Stimulated activated naive CD4-positive, alpha-beta T cell (primary cell): ENCODE measurements around the gene NOTO.

Source experiments
- DNase-seq, 6 experiments: peaks; one replicate each; lab custom pipeline; 2025; lab: John Stamatoyannopoulos, UW

The NOTO gene

DNA sequence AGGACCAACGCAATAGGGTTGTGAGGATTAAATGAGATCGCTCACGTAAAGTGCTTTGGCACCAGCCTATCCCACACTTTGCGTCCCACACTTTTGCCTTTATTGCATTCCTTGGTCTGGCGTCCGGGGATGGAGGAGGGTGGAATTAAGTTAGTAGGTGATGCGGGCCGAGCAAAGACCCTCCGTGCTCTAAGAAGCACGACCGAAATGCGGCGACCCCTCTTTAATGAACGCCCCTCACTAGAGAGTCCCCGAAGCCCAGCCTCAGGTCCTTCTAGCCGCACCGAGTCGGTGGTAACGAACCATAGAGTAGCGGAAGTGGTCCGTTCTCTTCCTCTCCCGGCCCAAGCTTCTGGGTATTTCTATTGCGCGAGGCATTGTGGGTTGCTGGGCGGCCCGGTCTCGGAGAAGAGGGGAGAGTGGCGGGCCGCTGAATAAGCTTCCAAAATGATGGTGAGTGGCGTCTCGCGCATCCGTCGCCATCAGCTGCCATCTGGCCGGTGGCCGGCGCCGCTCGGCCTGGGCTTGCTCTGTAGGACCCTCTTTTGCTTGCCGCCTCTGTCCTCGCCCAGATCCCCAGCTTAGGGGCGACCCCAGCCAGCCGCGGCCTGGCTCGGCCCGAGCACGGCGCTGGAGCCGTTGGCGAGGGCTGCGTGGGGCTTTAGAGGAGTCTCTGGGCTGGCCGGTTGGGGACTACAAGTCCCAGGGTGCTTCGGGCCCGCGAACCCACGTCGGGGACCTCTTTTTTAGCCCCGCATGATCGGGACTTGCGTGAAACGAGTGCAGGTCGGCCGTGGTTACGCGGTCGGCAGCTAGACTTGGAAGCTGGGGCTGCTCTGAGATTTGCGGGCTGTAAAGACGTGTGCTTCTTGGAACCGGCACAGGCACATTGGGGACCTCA is 31.8 kb downstream of the NOTO start, which contains the start of gene CCT7:
Gene CCT7, plus strand, starts transcription at position 377 of the 901 bp plus-strand sequence. Its CDS starts 71 bp downstream, at position 448.
- DNase-seq: peak; percentile 79 to 94 (median 88)

DNA sequence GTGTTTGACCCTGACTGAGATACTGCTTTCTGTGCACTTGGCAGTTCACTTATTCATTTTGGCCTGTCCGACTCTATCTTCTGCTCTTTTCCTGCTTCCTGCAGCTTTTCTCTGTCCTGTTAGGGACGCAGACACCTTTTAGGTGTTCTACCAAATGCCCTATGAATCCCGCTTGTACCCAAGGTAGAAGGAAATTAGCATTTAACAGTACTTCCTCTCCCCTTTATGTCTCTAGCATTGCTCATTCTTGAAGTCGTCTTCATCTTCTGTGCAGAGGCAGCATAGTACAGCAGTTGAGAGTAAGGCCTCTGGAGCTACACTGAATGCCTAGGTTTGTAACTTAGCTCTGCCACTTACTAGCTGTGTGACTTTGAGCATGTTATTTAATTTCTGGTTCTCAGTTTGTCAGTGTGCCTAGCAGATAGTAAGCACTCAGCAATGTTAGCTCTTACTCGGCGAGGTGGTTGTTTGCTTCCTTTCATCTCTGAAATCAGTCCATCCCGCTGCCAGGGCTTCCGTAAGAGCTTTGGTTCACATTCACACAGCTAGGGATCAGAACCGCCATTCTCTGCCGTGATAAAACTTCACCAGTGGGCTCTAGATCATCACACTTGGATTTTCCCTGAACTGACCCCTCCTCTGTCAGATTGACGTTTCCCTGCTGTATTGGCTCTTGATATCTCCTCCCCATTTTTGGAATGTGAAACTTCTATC is 33.1 kb downstream of the NOTO start:
- peak in 2 of 6 experiments; percentile 18 to 21 for DNase-seq

DNA sequence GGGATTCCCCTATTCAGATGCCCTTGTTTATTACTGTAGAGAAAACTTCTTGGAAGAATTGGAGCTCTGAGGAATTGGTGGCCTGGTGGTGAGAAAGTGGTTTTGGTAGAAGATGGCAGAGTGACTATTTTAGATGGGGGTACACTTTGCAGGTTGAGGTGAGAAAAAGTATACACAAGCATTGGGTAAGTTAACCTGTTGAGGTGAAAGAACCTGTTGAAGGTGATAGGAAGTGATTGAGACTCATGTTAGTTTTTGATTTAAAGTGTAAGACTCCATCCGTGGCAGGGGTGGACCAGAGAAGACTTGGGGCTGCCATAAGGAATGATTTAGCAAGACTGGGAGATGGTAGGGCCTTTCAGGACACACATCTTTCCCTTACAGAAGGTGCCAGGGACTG is 34.8 kb downstream of the NOTO start:
- no peak for DNase-seq

DNA sequence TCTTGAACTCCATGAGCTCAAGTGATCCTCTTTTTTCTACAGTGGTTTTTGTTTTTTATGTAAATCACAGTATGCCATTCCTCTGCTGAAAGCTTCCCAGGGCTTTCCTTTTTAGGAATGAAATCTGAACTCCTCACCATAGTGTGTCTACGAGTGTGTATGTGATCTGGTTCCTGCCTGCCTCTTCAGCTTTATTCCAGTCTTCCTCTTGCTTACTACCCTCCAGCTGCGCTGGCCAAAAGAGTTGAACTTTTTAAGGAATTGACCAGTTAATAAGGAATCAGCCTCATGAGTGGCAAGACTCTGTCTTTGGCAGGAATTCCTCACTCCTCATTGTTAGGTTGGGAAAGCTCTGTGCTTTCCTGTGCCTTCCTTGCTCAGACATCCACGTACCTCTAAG is 35.8 kb downstream of the NOTO start:
- DNase-seq: no peak

DNA sequence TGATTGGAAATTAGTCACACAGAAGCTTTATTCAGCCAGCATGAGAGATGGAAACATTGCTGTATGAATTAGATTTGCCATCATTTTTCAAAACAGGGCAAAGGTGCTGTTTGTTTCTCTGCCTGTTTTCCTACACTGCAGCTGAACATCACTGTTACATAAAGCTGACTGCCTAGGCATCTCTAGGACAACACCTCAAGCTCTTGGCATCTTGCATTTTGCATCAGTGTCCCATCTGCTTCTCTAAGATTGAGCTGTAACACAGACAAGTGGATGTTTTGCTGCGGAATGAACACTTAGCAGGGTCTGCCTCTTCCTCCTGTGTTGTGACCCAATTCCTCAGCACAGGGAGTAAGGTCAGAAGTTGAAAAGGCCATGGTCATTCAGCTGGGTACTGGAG is 36.6 kb downstream of the NOTO start:
- DNase-seq: no peak

DNA sequence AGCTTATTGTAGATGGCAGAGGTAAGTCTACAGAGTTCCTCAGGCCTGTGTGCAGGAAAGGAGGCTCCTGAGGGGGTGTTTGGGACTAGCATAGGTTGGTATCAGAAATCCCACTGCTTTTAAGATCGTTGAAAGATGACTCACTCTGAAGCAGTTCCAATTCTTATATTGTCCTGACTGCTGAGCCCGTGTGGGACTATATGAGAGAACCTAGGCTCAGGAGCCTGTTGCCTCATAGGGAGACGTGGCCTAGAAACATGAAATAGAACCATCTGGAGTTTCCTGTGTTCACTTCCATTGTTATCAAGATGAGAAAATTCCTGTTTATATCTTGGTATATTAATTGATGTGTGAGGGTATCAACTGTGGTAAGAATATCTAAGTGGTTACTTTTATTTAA is 37.4 kb downstream of the NOTO start:
- DNase-seq: no peak

DNA sequence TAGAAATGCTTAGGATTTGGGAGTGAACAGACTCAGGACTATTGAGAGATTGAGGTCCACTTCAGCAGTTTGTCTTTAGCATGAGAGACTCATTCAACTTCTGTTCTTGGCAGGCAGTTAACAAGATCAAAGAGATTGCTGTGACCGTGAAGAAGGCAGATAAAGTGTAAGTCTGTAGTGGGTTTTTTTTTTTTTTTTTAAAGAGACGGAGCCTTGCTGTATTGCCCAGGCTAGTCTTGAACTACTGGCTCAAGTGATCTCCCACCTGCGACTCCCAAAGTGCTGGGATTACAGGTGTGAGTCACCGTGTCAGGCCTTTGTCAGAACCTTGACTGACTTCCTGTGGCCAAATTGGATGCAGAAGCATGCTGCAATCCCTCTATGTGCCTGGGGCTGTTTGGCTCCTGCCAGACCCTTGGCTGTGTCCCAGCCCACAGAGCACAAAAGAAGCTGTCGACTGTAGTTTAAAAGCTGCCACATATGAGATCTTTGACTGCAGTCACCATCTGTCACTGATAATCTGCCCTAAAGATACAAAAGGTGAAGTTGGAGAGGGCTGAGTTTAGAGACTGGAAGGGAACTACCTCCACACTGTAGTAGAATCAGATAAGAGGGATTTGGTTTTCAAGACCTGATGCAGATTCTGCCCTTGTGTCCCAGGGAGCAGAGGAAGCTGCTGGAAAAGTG is 41.7 kb downstream of the NOTO start:
- DNase-seq: no peak

DNA sequence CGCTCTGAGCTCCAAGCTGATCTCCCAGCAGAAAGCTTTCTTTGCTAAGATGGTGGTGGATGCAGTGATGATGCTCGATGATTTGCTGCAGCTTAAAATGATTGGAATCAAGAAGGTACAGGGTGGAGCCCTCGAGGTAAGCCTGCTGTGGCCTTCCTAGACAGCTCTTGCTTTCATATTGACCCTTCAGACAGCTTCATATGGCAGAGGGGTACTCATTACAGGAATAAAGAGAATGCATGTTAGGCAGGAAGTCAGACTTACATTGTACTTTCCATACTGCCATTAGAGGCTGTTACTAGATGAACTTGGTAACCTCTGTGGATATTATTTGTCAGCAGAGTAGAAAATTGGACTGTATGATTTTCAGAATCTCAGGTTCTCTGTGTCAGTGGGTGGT is 42.2 kb downstream of the NOTO start:
- DNase-seq: no peak

DNA sequence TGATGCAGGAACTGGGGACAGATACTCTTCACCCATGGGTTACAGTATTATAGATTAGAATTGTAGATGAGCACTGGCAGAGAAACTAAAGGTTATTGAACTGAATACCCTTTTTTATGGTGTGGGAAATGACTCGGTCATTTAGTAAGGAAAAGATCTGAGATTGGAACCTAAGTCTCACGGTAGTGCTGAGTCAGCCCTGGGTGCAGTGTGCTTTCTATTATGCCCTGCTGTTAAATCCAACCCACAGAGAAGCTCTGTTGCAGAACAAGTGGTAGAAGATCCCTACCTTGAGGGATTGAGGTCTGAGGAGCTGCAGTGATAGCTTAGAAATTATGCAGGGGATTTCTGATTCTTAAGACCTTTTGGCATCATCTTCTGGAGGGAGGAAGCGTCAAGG is 44.5 kb downstream of the NOTO start:
- DNase-seq: no peak

DNA sequence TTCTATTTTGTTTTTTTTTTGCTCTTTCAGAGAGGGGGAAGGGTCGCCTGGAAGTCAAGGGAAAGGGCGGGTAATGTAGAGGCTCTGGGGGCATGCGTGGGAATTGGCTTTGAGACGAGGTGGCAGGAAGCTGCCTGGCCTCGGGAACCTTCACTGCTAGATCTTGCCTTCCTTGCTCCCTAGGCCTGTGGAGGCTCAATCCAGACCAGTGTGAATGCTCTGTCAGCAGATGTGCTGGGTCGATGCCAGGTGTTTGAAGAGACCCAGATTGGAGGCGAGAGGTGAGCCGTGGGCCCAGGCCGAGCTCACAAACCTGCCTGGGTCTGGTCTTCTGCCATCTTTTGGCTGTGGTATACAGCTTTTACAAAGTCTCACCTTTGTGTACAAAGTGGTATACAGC is 47.3 kb downstream of the NOTO start:
- DNase-seq: no peak

DNA sequence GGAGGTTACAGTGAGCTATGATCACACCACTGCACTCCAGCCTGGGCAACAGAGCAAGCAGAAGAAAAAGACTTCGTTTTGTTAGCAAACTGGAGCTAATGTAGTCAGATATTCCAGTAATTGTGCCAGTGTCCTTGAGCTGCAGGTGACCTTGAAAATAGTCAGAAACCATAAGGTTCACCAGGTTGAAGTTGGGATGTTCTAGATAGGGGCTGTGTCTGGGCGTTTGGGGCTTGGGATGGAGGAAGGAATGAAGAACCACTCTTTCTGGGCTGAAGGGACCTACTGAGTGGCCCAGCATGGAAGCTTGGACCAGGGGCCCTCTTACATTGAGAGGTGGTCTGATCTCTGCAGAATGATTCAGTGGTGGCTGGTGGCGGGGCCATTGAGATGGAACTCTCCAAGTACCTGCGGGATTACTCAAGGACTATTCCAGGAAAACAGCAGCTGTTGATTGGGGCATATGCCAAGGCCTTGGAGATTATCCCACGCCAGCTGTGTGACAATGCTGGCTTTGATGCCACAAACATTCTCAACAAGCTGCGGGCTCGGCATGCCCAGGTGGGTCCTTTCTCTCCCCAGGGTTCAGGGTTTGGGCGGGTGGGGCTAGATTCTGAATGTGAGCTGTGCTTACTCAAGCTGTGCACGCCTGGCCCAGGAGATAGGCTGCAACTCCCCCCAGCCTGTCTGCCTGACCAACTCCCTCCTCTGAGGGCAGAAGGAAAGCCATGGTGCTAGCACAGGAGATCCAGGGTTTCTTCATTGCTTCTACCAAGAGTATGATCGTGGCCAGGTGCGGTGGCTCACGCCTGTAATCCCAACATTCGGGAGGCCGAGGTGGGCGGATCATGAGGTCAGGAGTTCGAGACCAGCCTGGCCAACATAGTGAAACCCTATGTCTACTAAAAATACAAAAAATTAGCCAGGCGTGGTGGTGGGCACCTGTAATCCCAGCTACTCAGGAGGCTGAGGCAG is 48.8 kb downstream of the NOTO start:
- DNase-seq: no peak

DNA sequence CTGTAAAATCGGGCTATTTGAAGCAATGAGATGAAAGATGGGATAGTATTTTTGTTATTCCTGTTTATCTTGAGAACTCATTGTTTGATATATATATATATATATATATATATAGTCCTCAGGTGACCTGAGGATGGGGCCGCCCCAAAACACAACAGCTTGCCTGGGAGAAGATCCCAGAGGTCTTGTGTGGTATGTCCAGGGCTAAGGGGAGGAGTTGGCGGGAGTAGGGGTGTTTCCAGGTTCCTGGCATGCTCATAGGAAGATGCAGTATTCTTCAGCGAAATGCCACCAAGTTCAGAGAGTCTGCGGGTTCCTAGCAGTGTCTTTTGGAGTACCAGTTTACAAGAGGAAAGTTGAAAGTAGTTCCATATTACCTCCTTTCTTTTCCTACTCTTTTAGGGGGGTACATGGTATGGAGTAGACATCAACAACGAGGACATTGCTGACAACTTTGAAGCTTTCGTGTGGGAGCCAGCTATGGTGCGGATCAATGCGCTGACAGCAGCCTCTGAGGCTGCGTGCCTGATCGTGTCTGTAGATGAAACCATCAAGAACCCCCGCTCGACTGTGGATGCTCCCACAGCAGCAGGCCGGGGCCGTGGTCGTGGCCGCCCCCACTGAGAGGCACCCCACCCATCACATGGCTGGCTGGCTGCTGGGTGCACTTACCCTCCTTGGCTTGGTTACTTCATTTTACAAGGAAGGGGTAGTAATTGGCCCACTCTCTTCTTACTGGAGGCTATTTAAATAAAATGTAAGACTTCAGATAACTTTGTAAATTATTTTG is 50.1 kb downstream of the NOTO start:
- DNase-seq: no peak

DNA sequence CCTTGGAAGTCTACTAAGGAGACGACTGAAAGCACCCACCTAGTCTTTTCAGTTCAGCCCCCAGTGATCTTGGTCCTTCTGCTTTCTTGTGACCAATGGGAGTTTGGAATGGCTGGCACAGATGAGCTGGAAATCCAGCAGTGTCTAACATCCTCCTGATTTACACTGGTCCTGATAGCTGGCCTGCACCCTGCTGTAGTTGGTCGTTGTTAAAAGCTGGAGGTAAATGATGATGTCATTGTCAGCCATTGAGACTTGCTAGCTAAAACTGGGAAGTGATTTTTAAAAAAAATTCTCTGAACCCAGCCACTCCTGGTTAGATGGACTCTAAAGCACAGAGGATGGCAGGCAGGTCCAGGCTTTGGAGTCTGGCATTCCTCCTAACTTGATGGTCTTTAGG is 51.0 kb downstream of the NOTO start:
- no peak for DNase-seq

DNA sequence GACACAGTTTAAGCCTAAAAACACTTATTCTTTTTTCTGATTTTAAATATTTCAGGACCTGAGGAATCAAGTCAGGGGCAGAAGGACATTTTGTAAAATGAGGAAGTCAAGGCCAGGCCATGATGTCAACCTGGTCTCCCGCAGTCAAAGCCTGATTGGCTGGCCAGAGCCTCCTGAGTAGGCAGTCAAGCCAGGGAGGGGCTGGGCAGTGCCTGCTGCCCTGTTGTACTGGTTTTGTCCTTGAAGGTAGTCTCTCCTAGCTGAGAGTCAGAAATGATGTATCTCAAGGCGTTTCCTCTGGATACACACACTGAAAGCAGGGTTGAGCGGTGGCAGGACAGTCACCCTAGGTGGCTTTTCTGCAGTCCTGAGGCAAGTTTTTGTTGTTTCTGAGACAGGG is 51.5 kb downstream of the NOTO start:
- no peak for DNase-seq

DNA sequence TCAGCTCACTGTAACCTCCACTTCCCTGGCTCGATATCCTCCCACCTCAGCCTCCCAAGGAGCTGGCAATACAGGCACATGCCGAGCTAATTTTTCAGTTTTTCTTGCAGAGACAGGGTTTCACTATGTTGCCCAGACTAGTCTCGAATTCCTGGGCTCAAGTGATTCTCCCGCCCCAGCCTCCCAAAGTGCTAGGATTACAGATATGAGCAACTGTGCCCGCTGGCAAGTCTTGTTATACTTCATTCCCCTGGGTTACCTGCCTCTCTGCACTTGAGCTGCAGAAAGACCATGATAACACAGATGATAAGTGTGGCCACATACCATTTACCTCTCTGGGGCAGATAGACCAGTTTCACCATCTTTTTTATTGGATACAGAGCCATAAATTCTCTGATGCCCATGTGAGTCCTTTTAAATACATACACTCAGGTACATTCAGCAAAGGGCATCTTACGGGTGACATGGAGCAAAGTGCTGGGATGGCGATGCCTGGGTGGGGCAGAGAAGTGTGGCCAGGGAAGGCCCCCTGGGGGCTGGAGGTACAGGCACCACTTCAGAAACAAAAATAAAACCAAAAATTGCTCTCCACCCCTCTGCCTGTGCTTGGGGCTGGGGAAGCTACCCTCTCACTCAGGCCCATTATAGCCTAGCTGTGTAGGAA is 52.1 kb downstream of the NOTO start:
- DNase-seq: no peak

DNA sequence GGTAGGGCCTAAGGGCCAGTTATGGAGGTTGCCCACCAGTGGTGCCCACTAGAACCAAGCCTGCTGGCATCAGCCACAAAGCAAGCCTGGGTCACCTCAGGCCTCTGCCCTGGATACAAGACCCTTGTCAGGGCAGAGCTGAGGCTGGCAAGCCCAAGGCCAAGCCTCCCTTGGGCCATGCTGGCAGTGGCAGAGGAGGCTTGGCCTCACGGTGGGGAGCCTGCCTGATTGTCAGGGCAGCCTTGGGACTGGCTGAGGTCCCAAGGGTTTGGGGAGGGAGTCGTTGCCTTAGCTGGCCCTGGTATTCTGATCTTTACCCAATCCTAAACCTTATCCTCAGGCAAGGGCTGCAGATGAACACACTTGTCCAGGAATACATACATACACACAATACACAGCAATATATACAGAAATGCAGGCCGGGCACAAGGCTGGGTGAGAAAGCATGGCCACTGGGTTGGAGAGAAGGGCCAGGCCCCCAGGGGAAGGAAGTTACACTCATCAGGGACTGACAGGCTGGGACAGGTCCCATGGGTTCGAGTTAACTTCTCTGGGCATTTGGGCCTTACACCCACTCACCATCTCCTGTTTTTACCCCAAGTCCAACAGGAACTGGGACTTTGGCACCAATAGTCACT is 52.8 kb downstream of the NOTO start:
- DNase-seq: no peak

DNA sequence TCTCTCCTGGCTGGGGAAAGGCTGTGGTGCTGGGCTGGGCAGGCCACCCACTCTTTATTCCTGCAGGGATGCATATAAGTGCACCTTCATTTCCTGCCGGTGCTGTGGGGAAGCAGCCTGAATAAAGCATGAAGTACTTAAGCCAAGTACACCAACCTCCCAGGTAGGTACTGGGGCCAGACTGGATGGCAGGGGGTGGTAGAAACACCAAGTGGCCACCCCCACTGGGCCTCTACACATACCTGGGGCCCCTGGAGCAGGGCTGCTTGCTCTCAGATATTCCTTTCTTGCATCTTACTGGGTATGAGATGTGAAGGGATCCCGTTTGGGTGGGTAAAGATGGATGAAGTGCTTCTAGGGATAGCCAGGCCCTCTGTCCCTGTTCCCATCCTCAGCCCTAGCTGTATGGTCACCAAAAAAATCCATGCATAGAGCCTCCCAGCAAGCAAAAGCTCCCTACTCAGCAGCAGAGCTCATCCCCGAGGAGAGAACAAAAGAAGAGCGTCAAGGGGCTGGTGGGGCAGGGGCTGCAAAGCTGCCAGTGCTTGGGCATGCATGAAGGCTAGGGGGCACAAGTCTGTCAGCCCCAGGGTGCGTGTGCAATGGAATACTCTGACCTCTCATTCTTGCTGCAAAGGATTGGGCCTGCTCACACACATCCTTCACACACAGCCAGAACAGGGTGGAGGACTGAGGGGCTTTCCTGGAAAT is 53.7 kb downstream of the NOTO start:
- no peak for DNase-seq

DNA sequence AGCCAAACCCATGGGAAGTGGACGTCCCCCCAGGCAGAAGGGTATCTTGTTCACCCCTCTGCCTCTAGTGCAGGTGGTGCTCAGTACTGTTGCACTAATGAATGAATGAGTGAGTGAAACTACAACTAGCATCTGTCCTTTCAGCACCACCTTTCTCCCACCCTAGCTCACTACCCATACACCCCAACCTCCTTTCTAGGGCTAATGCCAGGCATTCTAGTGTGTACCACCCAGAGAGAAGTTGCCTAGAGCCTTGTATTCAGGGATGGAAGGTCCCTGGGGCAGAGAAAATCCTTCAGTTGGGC is 54.2 kb downstream of the NOTO start:
- no peak for DNase-seq

DNA sequence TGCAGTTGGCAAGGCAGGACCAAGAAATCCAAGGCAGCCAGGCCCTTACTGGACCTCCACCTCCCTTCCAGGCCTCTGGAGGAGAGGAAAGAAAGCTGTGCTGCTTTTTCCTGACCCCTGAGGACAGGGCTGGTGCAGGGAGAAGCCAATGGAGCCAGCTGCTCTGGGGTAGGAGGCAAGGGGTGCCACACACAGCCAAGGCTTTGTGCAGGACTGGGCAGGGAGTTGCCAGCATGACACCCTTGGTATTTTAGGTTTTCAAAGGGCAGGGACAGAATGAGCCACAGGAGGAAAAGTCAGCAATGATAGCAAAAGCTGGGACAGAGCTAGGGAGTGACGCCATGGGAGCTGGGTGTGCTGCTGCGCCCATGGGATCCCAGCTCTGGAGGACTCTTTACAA is 54.6 kb downstream of the NOTO start:
- no peak for DNase-seq
